NOMO-1 treated with dmso at 0.1 percent for 144 hours (cell line): ENCODE measurements around the gene GMEB2.
"Not testable (repeated sequence)": the region's sequence is repeated elsewhere in the genome, so short reads cannot be mapped to it uniquely, and the experiment has no call there.

Experiments
- DNase-seq: peaks from one replicate; lab custom pipeline; 2025; ENCODE audit not compliant: unreplicated experiment; lab: John Stamatoyannopoulos, UW

Gene GMEB2

DNA sequence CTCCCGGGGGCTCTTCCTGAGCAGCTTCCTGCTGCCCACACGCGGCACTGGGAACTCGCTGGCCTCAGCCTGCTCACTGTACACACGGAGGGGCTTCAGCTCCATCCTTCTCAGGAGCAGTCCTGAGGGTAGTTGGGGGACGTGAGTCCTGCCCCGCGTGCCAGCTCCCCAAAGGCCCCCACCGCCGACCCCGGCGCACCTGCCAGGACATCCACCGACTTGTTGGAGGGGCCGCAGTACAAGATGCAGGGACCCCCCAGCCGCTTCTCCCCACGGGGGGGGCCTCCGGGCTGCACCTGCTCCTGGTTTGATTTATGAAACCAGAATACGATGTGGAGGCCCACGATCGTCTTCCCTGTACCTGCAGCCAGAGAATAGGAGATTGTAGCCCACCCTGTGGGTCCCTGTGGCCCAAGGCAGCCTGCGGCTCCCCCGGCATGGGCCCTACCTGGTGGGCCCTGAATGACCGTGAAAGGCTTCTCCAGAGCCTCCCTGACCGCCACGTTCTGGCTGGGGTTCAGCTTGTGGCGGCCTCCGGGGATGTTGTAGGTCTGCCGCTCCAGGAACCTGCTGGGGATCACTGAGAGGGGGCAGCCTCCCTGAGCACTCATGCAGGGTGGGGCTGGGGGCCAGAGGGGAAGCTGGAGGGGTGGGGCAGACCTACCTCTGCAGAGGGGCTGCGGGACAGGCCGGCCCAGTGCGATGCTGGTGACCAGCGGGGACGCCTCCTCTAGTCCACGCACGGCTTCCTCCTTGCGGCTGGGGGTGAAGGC is 65.1 kb downstream of the GMEB2 start:
- DNase-seq = no peak

GRCh38 chr20:63560856-63561609 is 65.9 kb downstream of the GMEB2 start:
- DNase-seq = no peak

DNA sequence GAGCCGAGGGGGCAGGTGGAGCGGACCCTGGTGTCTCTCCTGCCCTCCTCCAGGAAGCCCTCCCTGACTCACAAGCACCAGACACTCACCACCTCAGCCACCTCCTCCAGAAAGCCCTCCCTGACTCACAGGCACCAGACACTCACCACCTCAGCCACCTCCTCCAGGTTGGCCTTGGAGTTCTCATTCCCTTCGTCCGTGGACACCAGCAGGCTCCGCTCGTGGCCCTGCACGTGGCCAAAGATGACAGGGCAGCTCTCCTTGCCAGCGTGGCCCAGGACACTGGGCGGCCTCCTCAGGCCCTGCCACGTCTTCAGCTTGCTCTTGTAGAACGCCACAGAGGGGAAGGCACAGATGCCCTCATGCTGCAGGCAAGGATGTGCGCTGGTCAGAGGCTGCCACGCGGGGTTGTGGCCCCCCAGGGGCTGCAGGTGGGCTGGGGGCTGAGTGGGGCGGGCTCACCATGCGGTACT is 66.5 kb downstream of the GMEB2 start:
- no peak for DNase-seq

DNA sequence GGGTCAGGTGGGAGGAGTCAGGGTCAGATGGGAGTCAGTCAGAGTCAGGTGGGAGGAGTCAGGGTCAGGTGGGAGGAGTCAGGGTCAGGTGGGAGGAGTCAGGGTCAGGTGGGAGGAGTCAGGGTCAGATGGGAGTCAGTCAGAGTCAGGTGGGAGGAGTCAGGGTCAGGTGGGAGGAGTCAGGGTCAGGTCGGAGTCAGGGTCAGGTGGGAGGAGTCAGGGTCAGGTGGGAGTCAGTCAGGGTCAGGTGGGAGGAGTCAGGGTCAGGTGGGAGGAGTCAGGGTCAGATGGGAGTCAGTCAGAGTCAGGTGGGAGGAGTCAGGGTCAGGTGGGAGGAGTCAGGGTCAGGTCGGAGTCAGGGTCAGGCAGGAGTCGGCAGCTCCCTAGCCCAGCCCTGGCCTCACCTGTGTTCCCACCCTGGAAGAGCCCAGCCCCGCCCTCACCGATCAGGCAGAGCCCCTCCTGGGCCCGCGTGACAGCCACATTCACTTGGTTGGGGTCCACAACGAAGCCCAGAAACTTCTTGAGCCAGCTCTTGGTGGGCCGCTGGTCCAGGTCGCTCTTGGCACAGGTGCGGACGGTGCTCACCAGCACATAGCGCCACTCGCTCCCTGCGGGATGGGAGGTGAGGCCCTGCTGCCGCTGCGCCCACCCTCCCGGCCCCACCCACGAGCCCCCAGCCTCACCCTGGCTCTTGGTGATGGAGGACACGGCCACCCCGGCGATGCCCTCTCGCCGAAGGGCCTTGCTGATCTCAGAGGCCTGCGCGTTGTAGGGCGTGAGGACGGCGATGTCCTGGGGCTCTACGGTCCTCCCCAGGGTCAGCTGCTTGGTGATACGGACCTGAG is 67.2 kb downstream of the GMEB2 start:
- not testable (repeated sequence) for DNase-seq

- DNase-seq = no peak
These were observed 68.0 kb downstream of the GMEB2 start for GRCh38 chr20:63558804-63559484.

- no peak for DNase-seq
These were observed 69.4 kb downstream of the GMEB2 start for GRCh38 chr20:63557481-63557891.

DNA sequence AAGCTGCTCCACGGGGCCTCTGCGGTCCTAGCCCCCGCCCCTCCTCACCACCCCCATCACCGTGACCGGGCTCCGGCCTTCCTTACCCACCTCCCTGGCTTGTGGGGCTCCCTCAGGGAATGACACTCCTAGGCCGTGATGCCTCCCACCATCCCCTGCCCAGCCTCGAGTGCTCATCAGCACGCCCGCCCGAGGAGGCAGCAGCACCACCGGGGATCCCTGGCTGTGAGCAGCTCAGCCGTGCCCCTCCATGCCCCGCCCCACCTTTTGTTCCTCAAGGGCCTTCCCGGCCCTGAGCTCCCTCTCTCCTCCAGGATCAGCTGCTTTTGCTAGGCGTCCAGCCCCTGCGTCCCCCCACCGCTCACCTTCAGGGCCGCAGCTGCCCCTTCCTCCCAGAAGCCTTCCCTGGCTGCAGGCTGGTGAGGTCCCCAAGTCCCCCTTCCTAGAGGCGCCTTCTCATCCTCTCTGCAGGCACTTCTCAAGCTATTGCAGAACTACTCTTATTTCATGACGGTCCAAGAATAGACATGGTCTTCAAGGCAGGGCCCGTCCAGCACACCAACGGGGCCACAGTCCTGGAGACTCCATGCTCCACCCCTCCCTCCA is 69.9 kb downstream of the GMEB2 start:
- DNase-seq = no peak

- DNase-seq = no peak
These were observed 71.1 kb downstream of the GMEB2 start for GRCh38 chr20:63555661-63556381.

DNA sequence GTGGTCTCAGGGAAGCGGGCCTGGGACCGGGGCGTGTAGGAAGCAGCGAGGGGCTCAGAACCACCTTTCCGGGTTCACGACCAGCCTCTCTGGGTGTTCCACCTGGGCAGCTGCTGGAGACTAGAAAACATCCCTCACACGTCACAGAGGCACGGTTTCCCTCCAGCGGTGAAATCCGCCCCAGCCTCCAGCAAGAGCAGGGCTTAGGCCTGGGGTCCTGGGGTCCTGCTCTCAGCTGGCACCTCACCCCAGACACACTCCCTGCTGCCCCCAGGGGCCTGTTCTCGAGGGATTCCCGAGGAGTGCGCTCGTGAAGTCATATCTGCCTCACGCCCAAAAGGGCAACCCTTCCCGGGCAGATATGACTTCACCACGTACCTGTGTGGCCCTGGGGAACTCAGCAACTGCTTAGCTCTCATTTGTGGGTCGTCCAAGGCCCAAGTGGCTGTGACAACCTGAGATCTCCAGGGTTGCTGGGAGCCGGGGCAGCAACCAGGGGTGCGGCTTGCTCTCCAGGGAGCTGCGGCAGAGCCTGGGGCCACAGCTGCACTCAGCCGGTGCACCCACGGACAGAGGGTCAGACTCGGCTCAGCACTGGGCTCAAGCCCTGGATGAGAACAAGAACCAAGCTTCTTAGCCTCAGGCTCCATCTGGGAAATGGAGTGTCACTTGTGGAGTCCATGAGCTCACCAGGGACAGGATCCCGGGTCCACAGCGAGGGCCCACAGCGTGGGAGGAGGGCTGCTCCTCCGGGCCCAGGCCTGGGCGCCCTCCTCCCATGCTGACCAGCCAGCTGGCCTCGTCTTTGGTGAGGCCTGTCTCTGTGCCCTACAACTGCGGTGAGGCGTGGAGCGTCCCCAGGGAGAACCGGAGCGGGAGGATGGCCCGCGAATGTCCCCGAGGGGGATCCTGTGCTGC is 72.3 kb downstream of the GMEB2 start:
- no peak for DNase-seq

- no peak for DNase-seq
These were observed 73.0 kb downstream of the GMEB2 start, which contains the start of gene FNDC11 for GRCh38 chr20:63553933-63554290. FNDC11 (plus strand) TSS chr20:63554159; CDS start chr20:63555664, 1,505 bp downstream.

- DNase-seq = peak; percentile 35
These were observed 73.5 kb downstream of the GMEB2 start for GRCh38 chr20:63553251-63553932.

DNA sequence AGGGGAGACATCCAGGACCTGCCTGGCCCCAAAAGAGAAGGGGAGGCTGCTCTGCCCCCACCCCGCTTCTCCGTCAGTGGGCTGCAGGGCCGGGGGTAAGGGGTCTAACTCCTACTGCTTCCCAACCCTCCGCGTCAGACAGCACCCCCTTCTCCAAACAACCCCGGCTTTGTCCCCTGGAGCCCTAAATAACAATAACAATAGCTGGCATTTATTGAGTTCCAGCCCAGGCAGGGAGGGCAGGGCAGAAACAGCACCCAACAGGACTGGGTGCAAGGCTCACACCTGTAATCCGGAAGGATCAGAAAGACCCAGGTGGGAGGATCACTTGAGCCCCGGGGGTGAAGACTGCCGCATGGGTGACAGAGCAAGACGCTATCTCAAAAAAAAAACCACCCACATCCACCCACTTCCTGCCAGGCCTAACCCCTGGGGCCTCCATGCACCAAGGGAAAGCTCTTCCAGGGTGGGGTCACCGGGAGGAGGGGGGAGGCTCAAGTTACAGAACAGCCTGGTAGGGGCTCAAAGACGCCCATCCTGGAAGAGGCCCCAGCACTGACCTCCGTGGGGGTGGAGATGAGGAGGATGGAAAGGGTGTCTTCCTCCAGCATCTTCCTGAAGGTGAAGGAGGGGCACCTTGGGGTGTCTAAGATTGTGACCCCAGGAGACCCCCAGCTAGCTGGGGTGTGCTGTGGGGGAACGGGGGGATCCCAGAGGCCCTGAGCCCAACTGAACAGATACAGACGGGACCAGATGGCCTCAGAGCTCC is 74.2 kb downstream of the GMEB2 start:
- DNase-seq = no peak

GRCh38 chr20:63551068-63551467 is 75.8 kb downstream of the GMEB2 start:
- no peak for DNase-seq

DNA sequence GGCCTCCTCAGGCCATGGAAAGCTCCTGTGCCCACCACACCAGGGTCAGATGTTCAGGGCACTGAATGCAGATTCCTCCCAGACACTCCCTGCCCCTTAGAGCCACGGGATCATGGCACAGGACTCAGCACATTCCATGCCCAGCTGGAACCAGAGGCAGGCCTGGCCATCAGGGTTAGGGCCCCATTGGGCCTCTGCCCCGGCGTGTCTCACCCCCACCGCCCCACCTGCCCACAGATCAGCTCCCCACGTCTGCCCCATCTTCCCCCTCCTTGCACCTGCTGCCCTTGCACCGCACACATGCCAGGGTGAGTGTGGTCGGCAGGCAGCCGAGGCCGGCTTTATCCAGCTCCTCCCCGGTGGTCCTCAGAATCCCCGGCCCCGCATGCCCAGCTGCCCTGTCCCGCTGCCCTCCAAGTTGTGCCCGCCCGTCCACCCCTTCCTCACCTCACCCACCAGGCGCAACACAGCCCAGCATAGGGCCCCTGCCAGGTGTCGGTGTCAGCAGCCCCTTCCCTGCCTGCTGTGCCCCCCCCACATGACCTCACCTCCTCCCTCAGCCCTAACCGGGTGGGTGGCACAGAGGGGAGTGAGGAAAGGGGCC is 77.1 kb downstream of the GMEB2 start:
- DNase-seq = no peak

DNA sequence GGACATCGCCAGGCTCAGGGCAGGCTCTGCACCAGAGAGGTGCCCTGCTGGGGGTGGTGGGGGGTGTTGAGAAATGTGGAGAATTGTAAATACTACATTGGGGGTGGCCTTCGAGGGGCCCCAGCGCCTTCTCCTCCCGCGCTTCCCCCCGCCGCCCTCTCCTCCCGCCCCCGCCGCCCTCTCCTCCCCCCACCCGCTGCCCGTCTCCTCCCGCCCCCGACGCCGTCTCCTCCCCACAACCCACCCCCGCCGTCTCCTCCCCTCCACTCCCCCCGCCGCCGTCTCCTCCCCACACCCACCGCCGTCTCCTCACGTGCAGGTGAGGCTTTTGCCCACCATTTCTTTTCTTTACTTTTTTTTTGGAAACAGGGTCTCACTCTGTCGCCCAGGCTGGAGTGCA is 77.9 kb downstream of the GMEB2 start:
- no peak for DNase-seq

- no peak for DNase-seq
These were observed 78.4 kb downstream of the GMEB2 start for GRCh38 chr20:63548542-63548941.
